ENCODE results near the gene SLC35A5.

Gene SLC35A5

DNA sequence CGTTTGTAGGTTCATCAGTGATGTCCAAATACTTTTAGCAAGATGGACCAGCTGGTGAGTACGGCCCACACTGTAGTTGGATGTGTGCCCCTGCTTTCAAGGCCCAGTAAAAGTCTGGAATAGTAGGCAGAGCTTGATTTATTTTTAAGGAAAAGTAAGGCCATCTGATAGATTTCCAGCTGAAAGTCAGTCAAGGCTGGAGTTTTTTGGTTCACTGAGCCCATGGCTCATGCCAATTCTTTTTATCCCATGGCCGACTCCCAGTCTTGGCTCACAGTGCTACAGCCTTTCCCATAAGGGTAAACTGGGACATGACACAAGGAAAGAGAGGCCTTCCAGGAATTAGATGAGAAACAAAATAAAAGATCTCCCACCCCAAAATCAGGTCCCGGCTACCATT is 65.6 kb downstream of the SLC35A5 start:
- DNase-seq (ENCODE audit: low read depth): no peak

- no peak for DNase-seq (ENCODE audit: low read depth)
Measured at GRCh38 chr3:112627919-112628466, 66.1 kb downstream of the SLC35A5 start.

- DNase-seq (ENCODE audit: low read depth): no peak
Measured at GRCh38 chr3:112629425-112629824, 67.6 kb downstream of the SLC35A5 start.

- no peak for DNase-seq (ENCODE audit: low read depth)
Measured at GRCh38 chr3:112631257-112631656, 69.4 kb downstream of the SLC35A5 start.

GRCh38 chr3:112632596-112632995 is 70.8 kb downstream of the SLC35A5 start:
- no peak for DNase-seq (ENCODE audit: low read depth)

DNA sequence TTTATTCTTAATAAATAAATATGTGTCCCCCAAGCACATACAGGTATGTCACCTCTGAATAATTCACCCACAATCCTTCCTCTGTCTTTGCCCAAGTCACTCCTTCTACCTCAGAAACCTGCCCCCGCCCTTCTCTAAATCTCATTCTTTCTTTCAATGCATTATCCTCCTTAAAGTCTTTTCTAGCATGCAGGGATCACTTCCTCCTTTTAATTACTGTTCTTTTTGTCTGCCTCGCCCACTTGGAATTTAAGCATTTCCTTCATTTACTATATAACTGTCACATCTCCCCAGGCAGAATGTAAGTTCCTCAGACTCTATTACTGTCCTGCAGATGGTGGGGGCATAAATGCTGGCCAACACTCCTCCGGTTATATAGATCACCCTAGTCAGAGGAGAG is 71.3 kb downstream of the SLC35A5 start:
- DNase-seq (ENCODE audit: low read depth): no peak

DNA sequence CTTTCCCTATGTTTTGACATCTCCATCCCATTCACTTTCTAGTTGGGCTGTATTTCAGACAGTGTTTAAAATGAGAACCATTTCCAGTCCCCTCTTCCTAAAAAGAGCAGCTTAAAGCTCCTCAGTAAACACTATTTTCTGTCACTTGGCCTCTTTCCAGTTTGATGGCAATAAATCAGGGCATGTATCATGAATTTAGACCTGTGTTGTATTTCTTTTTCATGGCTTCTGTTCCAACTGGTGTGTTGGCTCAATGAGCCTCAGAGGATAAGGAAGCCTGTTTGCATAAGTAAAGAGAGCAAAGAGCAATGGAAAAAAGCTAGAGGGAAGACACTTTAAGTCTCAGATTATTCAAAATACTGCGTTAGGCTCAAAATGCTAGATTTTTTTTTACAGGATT is 71.9 kb downstream of the SLC35A5 start:
- DNase-seq (ENCODE audit: low read depth): no peak

GRCh38 chr3:112634786-112635541 is 73.1 kb downstream of the SLC35A5 start:
- no peak for DNase-seq (ENCODE audit: low read depth)

All from activated gamma-delta T cell treated with anti-CD3 and anti-CD28 coated beads, Interleukin-2, amount 50 U/mL, for 16 hours (primary cell).